Stimulated activated naive B cell treated with anti-CD40 and anti-IgM and Interleukin-4, amounts not matched to agents 10 μg/mL and 1 μg/mL and 100 μg/mL, for 72 hours (primary cell): Measurements from ENCODE around the gene COX7B2.

Experiments used
- ATAC-seq, 2 donors: fragments of 150-1000 bp; cut with Tn5 transposase; replicated peaks; 2 replicates each; pipeline ENCODE4 v1.10.0; 2021; ENCODE audit warnings: moderate library complexity in 1 of 2
- DNase-seq: peaks from one replicate; pipeline ENCODE4 v3.0.0; 2021
- H3K27ac Mint-ChIP-seq: one replicate; pipeline ENCODE4 v1.8.0; 2022; ENCODE audit warnings: mild to moderate bottlenecking, mixed read lengths
- H3K27me3 Mint-ChIP-seq, 2 donors: one replicate each; pipeline ENCODE4 v1.8.0; 2022; ENCODE audit warnings: mixed read lengths in 2 of 2
- H3K36me3 Mint-ChIP-seq, 2 donors: one replicate each; pipeline ENCODE4 v1.8.0; 2022; ENCODE audit warnings: mixed read lengths in 2 of 2, mild to moderate bottlenecking in 1 of 2
- H3K4me1 Mint-ChIP-seq, 2 donors: one replicate each; pipeline ENCODE4 v1.8.0; 2022; ENCODE audit warnings: mixed read lengths in 2 of 2, mild to moderate bottlenecking in 1 of 2
- H3K4me3 Mint-ChIP-seq, 2 donors: one replicate each; pipeline ENCODE4 v1.8.0; 2022; ENCODE audit warnings: mild to moderate bottlenecking in 2 of 2, mixed read lengths in 2 of 2, moderate library complexity in 1 of 2
- H3K9me3 Mint-ChIP-seq, 2 donors: one replicate each; pipeline ENCODE4 v1.8.0; 2022; ENCODE audit warnings: mixed read lengths in 2 of 2, mild to moderate bottlenecking in 1 of 2

Gene COX7B2

DNA sequence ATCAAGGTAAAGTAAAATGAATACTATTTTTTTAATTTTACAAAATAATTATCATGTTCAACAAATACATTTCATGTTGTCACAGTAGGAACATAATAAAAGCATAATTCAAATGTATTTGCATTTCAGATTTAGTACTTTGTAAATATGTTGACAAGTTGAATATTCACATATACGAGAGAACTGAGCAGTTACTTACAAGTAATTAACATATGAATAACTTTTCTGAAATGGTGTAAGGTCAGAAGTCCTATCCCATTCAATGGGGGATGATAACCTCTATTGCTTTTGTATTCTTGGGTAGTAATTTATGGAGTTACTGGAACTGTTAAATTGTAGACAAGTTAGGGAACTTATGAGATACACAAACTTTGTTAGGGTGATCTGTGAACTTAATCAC is 191.1 kb downstream of the COX7B2 start:
- Mint-ChIP-seq H3K4me3 (no peak overlapping the region), H3K27me3 (no peaks in the 10 kb centered on the region), H3K27ac (no peak overlapping the region), H3K4me1 (no peaks in the 10 kb centered on the region), H3K36me3 (no peaks in the 10 kb centered on the region), H3K9me3 (peaks cover 0 to 6% of the 10 kb centered on the region in 2 donors)
- DNase-seq (no peak), ATAC-seq (no peak)

DNA sequence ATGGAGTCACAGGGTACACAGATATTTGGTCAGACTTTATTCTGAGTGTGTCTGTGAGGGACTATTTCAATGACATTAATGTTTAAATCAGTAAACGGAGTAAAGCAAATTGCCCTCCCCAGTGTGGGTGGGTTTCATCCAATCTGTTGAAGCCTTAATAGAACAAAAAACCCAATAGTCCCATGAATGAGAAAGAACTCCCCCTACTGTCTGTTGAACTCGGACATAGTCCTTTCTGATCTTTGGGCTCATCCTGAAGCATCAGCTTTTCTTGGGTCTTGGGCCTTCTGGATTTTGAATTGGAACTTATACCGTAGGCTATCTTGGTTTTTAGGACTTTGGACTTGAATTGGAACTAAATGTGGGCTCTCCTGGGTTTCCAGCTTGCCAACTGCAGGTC is 193.6 kb downstream of the COX7B2 start:
- ATAC-seq (no peak), DNase-seq (no peak)
- H3K4me1 Mint-ChIP-seq = no peaks in the 10 kb centered on the region
- H3K9me3 Mint-ChIP-seq = peaks cover 0 to 1% of the 10 kb centered on the region in 2 donors
- no peak overlapping the region for H3K4me3 Mint-ChIP-seq
- H3K27ac Mint-ChIP-seq = no peak overlapping the region
- no peaks in the 10 kb centered on the region for H3K36me3 Mint-ChIP-seq
- H3K27me3 Mint-ChIP-seq = no peaks in the 10 kb centered on the region

GRCh38 chr4:46698891-46699290 is 210.2 kb downstream of the COX7B2 start:
- DNase-seq = no peak
- no peak for ATAC-seq
- H3K27me3 Mint-ChIP-seq = no peaks in the 10 kb centered on the region
- peaks cover 5% of the 10 kb centered on the region in 2 donors for H3K9me3 Mint-ChIP-seq
- H3K4me3 Mint-ChIP-seq = no peak overlapping the region
- no peaks in the 10 kb centered on the region for H3K4me1 Mint-ChIP-seq
- H3K27ac Mint-ChIP-seq = no peak overlapping the region
- H3K36me3 Mint-ChIP-seq = no peaks in the 10 kb centered on the region
